Measurements from ENCODE around the gene TMEM91.

DNA sequence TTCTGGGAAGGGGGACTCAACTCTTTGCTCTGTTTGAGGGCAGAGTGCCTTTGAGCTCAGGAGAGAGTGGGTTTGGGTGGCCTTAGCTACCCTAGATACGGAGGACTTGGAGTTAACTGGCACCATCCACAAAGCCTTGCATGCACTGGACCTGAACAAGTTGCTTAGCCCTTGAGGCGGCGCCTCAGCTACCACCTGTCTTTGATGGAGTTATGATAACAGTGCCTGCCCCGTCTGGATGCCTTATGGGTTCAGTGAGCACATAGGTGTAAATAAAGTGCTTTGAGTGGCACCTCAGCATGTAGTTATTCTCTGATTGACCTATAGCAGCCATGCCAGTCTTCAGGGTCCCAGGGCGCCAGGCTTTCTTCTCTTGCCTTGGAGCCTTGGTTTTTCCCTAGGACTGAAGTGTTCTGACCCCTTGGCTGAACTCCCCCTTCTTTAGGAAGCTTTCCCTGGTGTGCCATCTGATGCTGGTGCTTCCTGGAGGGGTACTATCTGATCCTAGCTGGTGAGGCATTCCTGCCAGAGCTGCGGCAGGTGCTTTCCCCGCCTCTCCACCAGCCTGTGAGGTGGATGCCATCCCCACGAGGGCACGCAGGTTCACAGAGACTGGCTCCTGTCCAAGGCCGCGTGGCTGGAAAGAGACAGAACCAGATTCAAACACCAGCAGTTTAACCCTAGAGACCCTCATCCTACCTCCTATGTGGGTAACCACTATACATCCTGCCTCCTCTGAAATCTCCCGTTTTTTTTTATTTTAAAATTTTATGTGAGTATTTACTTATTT is 27.0 kb downstream of the TMEM91 start:
- TF ChIP-seq, protein P1, sequence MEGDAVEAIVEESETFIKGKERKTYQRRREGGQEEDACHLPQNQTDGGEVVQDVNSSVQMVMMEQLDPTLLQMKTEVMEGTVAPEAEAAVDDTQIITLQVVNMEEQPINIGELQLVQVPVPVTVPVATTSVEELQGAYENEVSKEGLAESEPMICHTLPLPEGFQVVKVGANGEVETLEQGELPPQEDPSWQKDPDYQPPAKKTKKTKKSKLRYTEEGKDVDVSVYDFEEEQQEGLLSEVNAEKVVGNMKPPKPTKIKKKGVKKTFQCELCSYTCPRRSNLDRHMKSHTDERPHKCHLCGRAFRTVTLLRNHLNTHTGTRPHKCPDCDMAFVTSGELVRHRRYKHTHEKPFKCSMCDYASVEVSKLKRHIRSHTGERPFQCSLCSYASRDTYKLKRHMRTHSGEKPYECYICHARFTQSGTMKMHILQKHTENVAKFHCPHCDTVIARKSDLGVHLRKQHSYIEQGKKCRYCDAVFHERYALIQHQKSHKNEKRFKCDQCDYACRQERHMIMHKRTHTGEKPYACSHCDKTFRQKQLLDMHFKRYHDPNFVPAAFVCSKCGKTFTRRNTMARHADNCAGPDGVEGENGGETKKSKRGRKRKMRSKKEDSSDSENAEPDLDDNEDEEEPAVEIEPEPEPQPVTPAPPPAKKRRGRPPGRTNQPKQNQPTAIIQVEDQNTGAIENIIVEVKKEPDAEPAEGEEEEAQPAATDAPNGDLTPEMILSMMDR (optimal IDR thresholded peaks at IDR 0.05 in 1 of 3, IDR thresholded peaks at IDR 0.05 in 1 of 3, conservative IDR thresholded peaks at IDR 0.05 in 1 of 3; ENCODE audit: extremely low read depth in 1 of 3, insufficient read depth in 2 of 3, low read length in 3 of 3), result no peak
- no peak for TF ChIP-seq EZH2 (IDR thresholded peaks at IDR 0.05; ENCODE audit: low read length)

Measured in keratinocyte (primary cell).